K562 (cell line): ENCODE results near the gene MYL5. TPM values are rescaled to one million over a fixed set of nuclear protein-coding genes. Genes with fewer than 3 reads are reported as not detected.

Source experiments
- ATF7 ChIP-seq: fragments of 450-650 bp; IDR thresholded peaks from 2 replicates; pipeline ENCODE4 v1.7.1; 2014; ENCODE audit warnings: mild to moderate bottlenecking, moderate library complexity
- BCOR ChIP-seq: fragments of 450-650 bp; IDR thresholded peaks from 2 replicates; pipeline ENCODE4 v1.6.1; 2016
- CTBP1 ChIP-seq: fragments of 450-650 bp; IDR thresholded peaks from 2 replicates; pipeline ENCODE4 v1.6.1; 2016; ENCODE audit warnings: borderline replicate concordance
- CXXC5 ChIP-seq: fragments of 250-450 bp; sonication (Bioruptor Pico); IDR thresholded peaks from 2 replicates; pipeline ENCODE4 v1.8.0; 2022; ENCODE audit warnings: inconsistent platforms, mild to moderate bottlenecking, moderate library complexity
- GATAD2B ChIP-seq: fragments of 450-650 bp; IDR thresholded peaks from 2 replicates; pipeline ENCODE4 v1.6.1; 2017; ENCODE audit warnings: mild to moderate bottlenecking, borderline replicate concordance
- LEF1 ChIP-seq: fragments of 450-650 bp; IDR thresholded peaks from 2 replicates; pipeline ENCODE4 v1.6.1; 2016; ENCODE audit warnings: mild to moderate bottlenecking
- NR4A1 ChIP-seq, 2 experiments: fragments of 250-450 bp in 1 of 2; fragments of 450-650 bp in 1 of 2; sonication (Bioruptor Pico) in 1 of 2; IDR thresholded peaks; 2 replicates each; pipeline versions ENCODE4 v1.4.0 to v1.6.1; 2016 to 2020; ENCODE audit warnings: mild to moderate bottlenecking in 2 of 2, missing compliant biosample characterization in 1 of 2, missing genetic modification characterization in 1 of 2, moderate library complexity in 1 of 2
- PBX2 ChIP-seq, 2 experiments: IDR thresholded peaks in 1 of 2; conservative IDR thresholded peaks in 1 of 2; 2 replicates each; pipeline ENCODE4 v1.6.1; 2016; ENCODE audit warnings: low read depth in 2 of 2, mild to moderate bottlenecking in 1 of 2, missing compliant biosample characterization in 1 of 2, missing genetic modification characterization in 1 of 2, moderate library complexity in 1 of 2
- PCBP1 ChIP-seq: fragments of 200-400 bp; formaldehyde crosslinking; IDR thresholded peaks from 2 replicates; pipeline ENCODE4 v1.6.1; 2018; ENCODE audit warnings: mild to moderate bottlenecking, low read depth, low read length; ENCODE audit not compliant: poor library complexity, severe bottlenecking
- REST ChIP-seq, 2 experiments: fragments of 450-650 bp; formaldehyde crosslinking in 1 of 2; IDR thresholded peaks; 2 replicates each; pipeline versions ENCODE4 v1.4.0 to v1.6.1; 2014 to 2020; ENCODE audit warnings: mild to moderate bottlenecking in 2 of 2, borderline replicate concordance in 1 of 2, low read depth in 1 of 2
- TEAD2 ChIP-seq: fragments of 450-650 bp; IDR thresholded peaks from 2 replicates; pipeline ENCODE4 v1.6.1; 2016; ENCODE audit warnings: missing genetic modification characterization, control low read depth, missing compliant biosample characterization
- ZC3H8 ChIP-seq: fragments of 450-650 bp; IDR thresholded peaks from 2 replicates; pipeline ENCODE4 v1.6.1; 2017
- ZNF395 ChIP-seq: fragments of 200-800 bp; sonication (Bioruptor generic); IDR thresholded peaks from 2 replicates; pipeline ENCODE4 v1.6.1; 2017; ENCODE audit warnings: missing genetic modification characterization, missing compliant biosample characterization
- polyA plus RNA-seq, 8 experiments: library from polyadenylated mRNA; depleted of rRNA in 4 of 8; stranded (reverse) in 5 of 8; unstranded in 3 of 8; fragments of >200 nt; fragmentation: Nextera tagmentation in 2 of 8; fragmentation: Illumina TruSeq in 1 of 8; extraction: Ambion mirVana in 2 of 8; extraction: Trizol in 1 of 8; gene quantifications; 2 replicates each; pipeline versions ENCODE4 v1.2.1 to v1.2.3, GENCODE V29; 2011 to 2014; ENCODE audit warnings: inconsistent platforms in 1 of 8, missing spikeins in 1 of 8
- total RNA-seq, 7 experiments: library from RNA; depleted of rRNA in 6 of 7; stranded (reverse); fragments of >200 nt in 6 of 7; fragmentation: Illumina TruSeq in 2 of 7; extraction: Trizol in 2 of 7; gene quantifications; 2 replicates each; pipeline versions ENCODE4 v1.2.1 to v1.2.3, GENCODE V29; 2011 to 2021; ENCODE audit warnings: low replicate concordance in 1 of 7

The MYL5 gene
- total and polyA plus RNA-seq, 9 of the 15 experiments (the other 6 are each of a cell fraction or from before 2014, with no cell fraction given) = 1.4 to 10.0 (median 4.1) TPM

GRCh38 chr4:702618-703048 lies 28.3 kb downstream of the MYL5 start (continued):
- TF ChIP-seq NR4A1 (CRISPR knock-in tag; IDR thresholded peaks at IDR 0.05) (no peak), NR4A1 (tag; IDR thresholded peaks at IDR 0.05) (peak; percentile 76), BCOR (0 out of 2 replicates have a peak, but pooled peaks have one; percentile 31), REST (IDR thresholded peaks at IDR 0.05; ENCODE audit: borderline replicate concordance) (peak; percentile 99), REST (CRISPR knock-in tag; IDR thresholded peaks at IDR 0.05; ENCODE audit: low read depth) (no peak), ZC3H8 (no peak), ZNF395 (CRISPR knock-in tag) (peak; percentile 53; the same call in 1 of the 2 replicates), CXXC5 (peak; percentile 62), LEF1 (peak; percentile 45; the same call in 1 of the 2 replicates), PCBP1 (no peak), ATF7 (0 out of 2 replicates have a peak, but pooled peaks have one; percentile 12), PBX2 (CRISPR knock-in tag; IDR thresholded peaks at IDR 0.05; ENCODE audit: low read depth) (no peak), PBX2 (tag; conservative IDR thresholded peaks at IDR 0.05; ENCODE audit: low read depth) (peak; percentile 53), GATAD2B (no peak), TEAD2 (tag) (no peak), CTBP1 (peak; percentile 50; the same call in 1 of the 2 replicates)
